MM.1S (cell line): ENCODE results near the gene SDHAF4.

Experiments used
- EZH2 ChIP-seq: fragments of 300-600 bp; sonication (generic); optimal IDR thresholded peaks from 2 replicates; pipeline ENCODE3; 2017; ENCODE audit warnings: low read depth, mild to moderate bottlenecking, antibody characterized with exemption, low read length, mixed read lengths
- EZH2phosphoT487 ChIP-seq: fragments of 300-600 bp; sonication (generic); IDR thresholded peaks from 2 replicates; pipeline ENCODE4 v1.6.1; 2018; ENCODE audit warnings: antibody characterized with exemption, low read length
- TF ChIP-seq, protein P1 (sequence below): fragments of 300-600 bp; sonication (generic); IDR thresholded peaks from 2 replicates; pipeline ENCODE4 v1.5.1; 2016; ENCODE audit warnings: antibody characterized with exemption, low read length, mixed read lengths

DNA sequence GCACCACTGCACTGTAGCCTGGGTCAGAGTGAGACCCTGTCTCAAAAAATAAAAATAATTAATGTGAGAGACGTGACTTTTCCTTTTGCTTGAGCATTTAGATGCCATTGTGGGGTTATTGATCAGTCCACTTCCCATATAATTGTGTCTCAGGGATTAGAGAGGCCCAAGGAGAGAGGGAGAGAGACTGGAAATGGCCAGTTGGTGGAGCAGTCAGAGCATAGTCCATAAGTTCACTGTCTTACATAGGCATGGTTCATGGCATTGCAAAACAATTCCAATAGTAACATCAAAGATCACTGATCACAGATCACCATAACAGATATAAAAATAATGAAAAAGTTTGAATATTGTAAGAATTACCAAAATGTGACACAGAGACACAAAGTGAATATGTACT, 15.2 kb upstream of the SDHAF4 start:
- TF ChIP-seq, protein P1, sequence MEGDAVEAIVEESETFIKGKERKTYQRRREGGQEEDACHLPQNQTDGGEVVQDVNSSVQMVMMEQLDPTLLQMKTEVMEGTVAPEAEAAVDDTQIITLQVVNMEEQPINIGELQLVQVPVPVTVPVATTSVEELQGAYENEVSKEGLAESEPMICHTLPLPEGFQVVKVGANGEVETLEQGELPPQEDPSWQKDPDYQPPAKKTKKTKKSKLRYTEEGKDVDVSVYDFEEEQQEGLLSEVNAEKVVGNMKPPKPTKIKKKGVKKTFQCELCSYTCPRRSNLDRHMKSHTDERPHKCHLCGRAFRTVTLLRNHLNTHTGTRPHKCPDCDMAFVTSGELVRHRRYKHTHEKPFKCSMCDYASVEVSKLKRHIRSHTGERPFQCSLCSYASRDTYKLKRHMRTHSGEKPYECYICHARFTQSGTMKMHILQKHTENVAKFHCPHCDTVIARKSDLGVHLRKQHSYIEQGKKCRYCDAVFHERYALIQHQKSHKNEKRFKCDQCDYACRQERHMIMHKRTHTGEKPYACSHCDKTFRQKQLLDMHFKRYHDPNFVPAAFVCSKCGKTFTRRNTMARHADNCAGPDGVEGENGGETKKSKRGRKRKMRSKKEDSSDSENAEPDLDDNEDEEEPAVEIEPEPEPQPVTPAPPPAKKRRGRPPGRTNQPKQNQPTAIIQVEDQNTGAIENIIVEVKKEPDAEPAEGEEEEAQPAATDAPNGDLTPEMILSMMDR, result no peak
- TF ChIP-seq EZH2, result no peak
- no peak for TF ChIP-seq EZH2phosphoT487
